Fibroblast of peridontal ligament (primary cell): ENCODE data around the gene ADAMTS9.

Source experiments
- DNase-seq: peaks from one replicate; pipeline ENCODE4 v3.0.0-alpha.2; 2010; ENCODE audit errors: extremely low read depth

Gene ADAMTS9

GRCh38 chr3:64621726-64622395, 65.9 kb downstream of the ADAMTS9 start:
- DNase-seq = peak; percentile 18

GRCh38 chr3:64621275-64621674, 66.5 kb downstream of the ADAMTS9 start:
- DNase-seq = no peak

- no peak for DNase-seq
Observed at GRCh38 chr3:64620020-64620419, 67.8 kb downstream of the ADAMTS9 start.

- DNase-seq = no peak
Observed at GRCh38 chr3:64619216-64619615, 68.6 kb downstream of the ADAMTS9 start.

GRCh38 chr3:64617610-64618009, 70.2 kb downstream of the ADAMTS9 start:
- no peak for DNase-seq

- no peak for DNase-seq
Observed at GRCh38 chr3:64616953-64617352, 70.8 kb downstream of the ADAMTS9 start.

GRCh38 chr3:64612916-64613526, 74.8 kb downstream of the ADAMTS9 start:
- DNase-seq = no peak

- DNase-seq = peak; percentile 45
Observed at GRCh38 chr3:64612082-64612860, 75.5 kb downstream of the ADAMTS9 start.

- no peak for DNase-seq
Observed at GRCh38 chr3:64608741-64609140, 79.1 kb downstream of the ADAMTS9 start.

- DNase-seq = no peak
Observed at GRCh38 chr3:64607032-64607551, 80.7 kb downstream of the ADAMTS9 start.

GRCh38 chr3:64604313-64604712, 83.5 kb downstream of the ADAMTS9 start:
- no peak for DNase-seq

- no peak for DNase-seq
Observed at GRCh38 chr3:64601824-64602223, 86.0 kb downstream of the ADAMTS9 start.

GRCh38 chr3:64600246-64600950, 87.4 kb downstream of the ADAMTS9 start:
- peak; percentile 30 for DNase-seq

- no peak for DNase-seq
Observed at GRCh38 chr3:64599651-64600050, 88.1 kb downstream of the ADAMTS9 start.

- DNase-seq = peak; percentile 97
Observed at GRCh38 chr3:64595253-64595694, 92.5 kb downstream of the ADAMTS9 start.

GRCh38 chr3:64594134-64594533, 93.7 kb downstream of the ADAMTS9 start:
- DNase-seq = no peak

- DNase-seq = no peak
Observed at GRCh38 chr3:64593350-64593749, 94.5 kb downstream of the ADAMTS9 start.

GRCh38 chr3:64591615-64592014, 96.2 kb downstream of the ADAMTS9 start:
- no peak for DNase-seq

- no peak for DNase-seq
Observed at GRCh38 chr3:64588380-64588779, 99.4 kb downstream of the ADAMTS9 start.

GRCh38 chr3:64586952-64587351, 100.8 kb downstream of the ADAMTS9 start:
- DNase-seq = no peak

- peak; percentile 27 for DNase-seq
Observed at GRCh38 chr3:64584179-64584578, 103.6 kb downstream of the ADAMTS9 start.

- no peak for DNase-seq
Observed at GRCh38 chr3:64578797-64579196, 109.0 kb downstream of the ADAMTS9 start.
